ENCODE measurements around the gene RBP2.

The RBP2 gene

DNA sequence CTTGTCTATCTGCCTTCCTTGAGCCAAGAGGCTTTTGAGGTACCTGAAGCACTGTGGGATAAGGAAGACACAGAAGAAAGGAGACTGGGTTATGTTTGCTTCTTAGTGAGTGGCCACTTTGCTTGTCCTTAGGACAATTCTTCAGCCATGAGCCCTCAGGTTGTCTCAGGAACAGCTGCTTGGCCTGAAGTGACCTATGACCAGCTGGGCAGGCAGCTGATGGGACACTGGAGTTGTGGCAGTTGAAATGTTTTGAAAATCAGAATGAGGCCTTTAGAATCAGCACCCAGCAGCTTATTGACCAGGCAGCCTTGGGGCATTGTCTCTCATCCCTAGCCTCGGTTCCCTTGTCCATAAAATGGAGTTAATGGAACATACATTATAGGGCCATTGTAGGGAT lies 37.0 kb downstream of the RBP2 start:
- no peak overlapping the region for H3K4me3 ChIP-seq (IDR thresholded peaks at IDR 0.05; ENCODE audit: insufficient read depth, low read depth, low read length)
- no peaks in the 10 kb centered on the region for H3K4me1 ChIP-seq (ENCODE audit: low read depth, poor library complexity, severe bottlenecking)
- no peaks in the 10 kb centered on the region for H4K20me1 ChIP-seq (ENCODE audit: insufficient read depth)
- H3K79me2 ChIP-seq (ENCODE audit: insufficient read depth, low read depth) = no peaks in the 10 kb centered on the region
- H3K36me3 ChIP-seq (ENCODE audit: insufficient read depth) = no peaks in the 10 kb centered on the region
- TF ChIP-seq, protein P1, sequence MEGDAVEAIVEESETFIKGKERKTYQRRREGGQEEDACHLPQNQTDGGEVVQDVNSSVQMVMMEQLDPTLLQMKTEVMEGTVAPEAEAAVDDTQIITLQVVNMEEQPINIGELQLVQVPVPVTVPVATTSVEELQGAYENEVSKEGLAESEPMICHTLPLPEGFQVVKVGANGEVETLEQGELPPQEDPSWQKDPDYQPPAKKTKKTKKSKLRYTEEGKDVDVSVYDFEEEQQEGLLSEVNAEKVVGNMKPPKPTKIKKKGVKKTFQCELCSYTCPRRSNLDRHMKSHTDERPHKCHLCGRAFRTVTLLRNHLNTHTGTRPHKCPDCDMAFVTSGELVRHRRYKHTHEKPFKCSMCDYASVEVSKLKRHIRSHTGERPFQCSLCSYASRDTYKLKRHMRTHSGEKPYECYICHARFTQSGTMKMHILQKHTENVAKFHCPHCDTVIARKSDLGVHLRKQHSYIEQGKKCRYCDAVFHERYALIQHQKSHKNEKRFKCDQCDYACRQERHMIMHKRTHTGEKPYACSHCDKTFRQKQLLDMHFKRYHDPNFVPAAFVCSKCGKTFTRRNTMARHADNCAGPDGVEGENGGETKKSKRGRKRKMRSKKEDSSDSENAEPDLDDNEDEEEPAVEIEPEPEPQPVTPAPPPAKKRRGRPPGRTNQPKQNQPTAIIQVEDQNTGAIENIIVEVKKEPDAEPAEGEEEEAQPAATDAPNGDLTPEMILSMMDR (conservative IDR thresholded peaks at IDR 0.05; ENCODE audit: low read depth, low read length) = no peak
- H3K27ac ChIP-seq = no peak overlapping the region
- H3K27me3 ChIP-seq (ENCODE audit: insufficient read depth, low read depth) = no peaks in the 10 kb centered on the region
- no peak overlapping the region for H2AFZ ChIP-seq (ENCODE audit: low read depth)
- H3K4me2 ChIP-seq = no peak overlapping the region
- H3K9ac ChIP-seq = no peak overlapping the region

DNA sequence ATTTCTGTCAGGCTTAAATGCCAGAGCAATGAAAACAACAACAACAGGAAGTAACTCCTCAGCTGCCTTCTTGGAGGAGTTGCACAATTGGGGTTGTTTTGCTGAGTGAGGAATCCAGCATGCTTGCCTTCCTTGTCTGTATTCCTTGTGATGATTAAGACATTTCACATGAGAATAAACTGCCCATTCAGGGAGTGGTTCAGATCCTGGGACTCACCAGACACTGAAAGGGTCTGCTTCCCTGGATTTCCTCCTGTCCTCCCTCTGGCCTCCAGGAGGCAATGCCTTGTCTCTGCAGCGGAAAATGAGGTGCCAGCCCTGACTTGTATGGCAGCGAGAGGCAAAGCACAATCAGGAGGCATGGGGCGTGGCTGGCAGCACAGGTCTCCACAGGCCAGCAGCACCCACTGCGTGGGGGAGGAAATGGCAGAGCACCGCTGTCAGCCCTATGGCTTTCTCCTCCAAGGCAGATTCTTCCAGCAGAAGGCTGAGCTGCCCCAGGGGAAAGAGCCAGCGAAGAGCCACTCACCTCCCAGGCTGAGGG lies 41.5 kb downstream of the RBP2 start:
- TF ChIP-seq, protein P1 (conservative IDR thresholded peaks at IDR 0.05; ENCODE audit: low read depth, low read length) = no peak
- Histone ChIP-seq H3K4me1 (ENCODE audit: low read depth, poor library complexity, severe bottlenecking) (peaks cover 6% of the 10 kb centered on the region), H3K4me2 (no peak overlapping the region), H3K27ac (no peak overlapping the region), H3K36me3 (ENCODE audit: insufficient read depth) (no peaks in the 10 kb centered on the region), H3K4me3 (IDR thresholded peaks at IDR 0.05; ENCODE audit: insufficient read depth, low read depth, low read length) (no peak overlapping the region), H3K27me3 (ENCODE audit: insufficient read depth, low read depth) (no peaks in the 10 kb centered on the region), H3K9ac (no peak overlapping the region), H4K20me1 (ENCODE audit: insufficient read depth) (no peaks in the 10 kb centered on the region), H3K79me2 (ENCODE audit: insufficient read depth, low read depth) (no peaks in the 10 kb centered on the region), H2AFZ (ENCODE audit: low read depth) (no peak overlapping the region)

DNA sequence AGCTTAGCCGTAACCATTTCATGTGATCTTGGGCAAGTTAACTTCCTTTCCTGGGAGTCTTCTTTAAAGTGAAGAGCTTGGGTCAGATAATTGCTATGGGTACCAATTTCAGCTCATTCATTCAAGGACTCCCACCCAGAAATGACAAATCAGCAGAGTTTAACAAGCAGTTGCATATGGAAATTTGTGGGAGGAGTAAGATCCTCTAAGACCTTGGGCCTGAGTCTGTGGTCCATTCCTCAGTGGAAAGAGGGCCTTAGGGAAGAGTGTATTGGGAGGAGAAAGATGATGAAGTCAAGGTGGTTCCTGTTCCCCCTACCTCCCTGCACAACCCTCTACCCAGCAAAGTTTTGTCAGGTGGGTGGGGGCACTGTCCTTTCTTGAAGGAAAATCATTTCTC lies 42.1 kb downstream of the RBP2 start:
- H2AFZ ChIP-seq (ENCODE audit: low read depth) = no peak overlapping the region
- no peaks in the 10 kb centered on the region for H3K27me3 ChIP-seq (ENCODE audit: insufficient read depth, low read depth)
- H3K27ac ChIP-seq = no peak overlapping the region
- TF ChIP-seq, protein P1 (conservative IDR thresholded peaks at IDR 0.05; ENCODE audit: low read depth, low read length) = no peak
- H3K36me3 ChIP-seq (ENCODE audit: insufficient read depth) = no peaks in the 10 kb centered on the region
- no peak overlapping the region for H3K9ac ChIP-seq
- no peaks in the 10 kb centered on the region for H4K20me1 ChIP-seq (ENCODE audit: insufficient read depth)
- H3K4me1 ChIP-seq (ENCODE audit: low read depth, poor library complexity, severe bottlenecking) = peaks cover 6% of the 10 kb centered on the region
- no peak overlapping the region for H3K4me3 ChIP-seq (IDR thresholded peaks at IDR 0.05; ENCODE audit: insufficient read depth, low read depth, low read length)
- no peaks in the 10 kb centered on the region for H3K79me2 ChIP-seq (ENCODE audit: insufficient read depth, low read depth)
- no peak overlapping the region for H3K4me2 ChIP-seq

DNA sequence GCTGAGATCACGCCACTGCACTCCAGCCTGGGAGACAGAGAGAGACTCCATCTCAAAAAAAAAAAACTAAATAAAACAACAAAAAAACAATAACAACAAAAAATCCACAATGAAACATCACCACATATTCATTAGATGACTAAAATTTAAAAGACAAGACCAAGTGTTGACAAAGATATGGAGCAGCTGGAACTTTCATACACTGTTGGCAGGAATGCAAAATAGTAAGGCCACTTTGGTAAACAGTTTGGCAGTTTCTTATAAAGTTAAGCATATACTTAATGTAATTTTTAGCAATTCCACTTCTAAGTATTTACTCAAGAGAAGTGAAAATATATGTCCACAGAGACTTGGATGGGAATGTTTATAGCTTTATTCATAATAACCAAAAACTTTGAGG lies 43.2 kb downstream of the RBP2 start:
- Histone ChIP-seq H4K20me1 (ENCODE audit: insufficient read depth) (no peaks in the 10 kb centered on the region), H3K4me2 (no peak overlapping the region), H2AFZ (ENCODE audit: low read depth) (no peak overlapping the region), H3K9ac (no peak overlapping the region), H3K4me1 (ENCODE audit: low read depth, poor library complexity, severe bottlenecking) (peaks cover 11% of the 10 kb centered on the region), H3K36me3 (ENCODE audit: insufficient read depth) (no peaks in the 10 kb centered on the region), H3K79me2 (ENCODE audit: insufficient read depth, low read depth) (no peaks in the 10 kb centered on the region), H3K4me3 (IDR thresholded peaks at IDR 0.05; ENCODE audit: insufficient read depth, low read depth, low read length) (no peak overlapping the region), H3K27ac (no peak overlapping the region), H3K27me3 (ENCODE audit: insufficient read depth, low read depth) (no peaks in the 10 kb centered on the region)
- TF ChIP-seq, protein P1 (conservative IDR thresholded peaks at IDR 0.05; ENCODE audit: low read depth, low read length) = no peak

All from KMS-11 (cell line).